Activated T-cell treated with anti-CD3 and anti-CD28 coated beads for 48 hours (primary cell): Measurements from ENCODE around the gene MACROD1.

Experiments
- DNase-seq: peaks from one replicate; pipeline ENCODE4 v3.0.0-alpha.2; 2020; ENCODE audit warnings: low read depth

Gene MACROD1

GRCh38 chr11:63951779-63952536 is 214.0 kb downstream of the MACROD1 start:
- no peak for DNase-seq
